ENCODE data around the gene PARD3.

The PARD3 gene

GRCh38 chr10:34203966-34204630, 611.0 kb downstream of the PARD3 start:
- Histone ChIP-seq H3K9ac (ENCODE audit: low read depth, low read length) (no peak overlapping the region), H3K79me2 (ENCODE audit: insufficient read depth, low read length) (no peaks in the 10 kb centered on the region), H3K4me3 (ENCODE audit: low read depth in 1 of 2, low read length in 2 of 2) (no peak overlapping the region), H3K4me1 (ENCODE audit: insufficient read depth, low read length) (peaks cover 10% of the 10 kb centered on the region), H3K9me3 (ENCODE audit: insufficient read depth, low read length, severe bottlenecking) (no peaks in the 10 kb centered on the region), H3K36me3 (ENCODE audit: insufficient read depth, low read length) (0 out of 2 replicates have a peak, but pooled peaks cover 2% of the 10 kb centered on the region), H4K20me1 (ENCODE audit: insufficient read depth, low read length) (no peaks in the 10 kb centered on the region), H2AFZ (ENCODE audit: low read depth, low read length) (no peak overlapping the region), H3K27ac (ENCODE audit: low read length) (no peak overlapping the region), H3K27me3 (ENCODE audit: insufficient read depth, low read length, poor library complexity) (no peaks in the 10 kb centered on the region), H3K4me2 (ENCODE audit: insufficient read depth, low read length) (no peak overlapping the region)
- DNase-seq, result no peak
- ATAC-seq (ENCODE audit: insufficient read depth, low read depth), result no peak
- TF ChIP-seq, protein P1, sequence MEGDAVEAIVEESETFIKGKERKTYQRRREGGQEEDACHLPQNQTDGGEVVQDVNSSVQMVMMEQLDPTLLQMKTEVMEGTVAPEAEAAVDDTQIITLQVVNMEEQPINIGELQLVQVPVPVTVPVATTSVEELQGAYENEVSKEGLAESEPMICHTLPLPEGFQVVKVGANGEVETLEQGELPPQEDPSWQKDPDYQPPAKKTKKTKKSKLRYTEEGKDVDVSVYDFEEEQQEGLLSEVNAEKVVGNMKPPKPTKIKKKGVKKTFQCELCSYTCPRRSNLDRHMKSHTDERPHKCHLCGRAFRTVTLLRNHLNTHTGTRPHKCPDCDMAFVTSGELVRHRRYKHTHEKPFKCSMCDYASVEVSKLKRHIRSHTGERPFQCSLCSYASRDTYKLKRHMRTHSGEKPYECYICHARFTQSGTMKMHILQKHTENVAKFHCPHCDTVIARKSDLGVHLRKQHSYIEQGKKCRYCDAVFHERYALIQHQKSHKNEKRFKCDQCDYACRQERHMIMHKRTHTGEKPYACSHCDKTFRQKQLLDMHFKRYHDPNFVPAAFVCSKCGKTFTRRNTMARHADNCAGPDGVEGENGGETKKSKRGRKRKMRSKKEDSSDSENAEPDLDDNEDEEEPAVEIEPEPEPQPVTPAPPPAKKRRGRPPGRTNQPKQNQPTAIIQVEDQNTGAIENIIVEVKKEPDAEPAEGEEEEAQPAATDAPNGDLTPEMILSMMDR (IDR thresholded peaks at IDR 0.05; ENCODE audit: borderline replicate concordance, extremely low read depth, low read length, poor library complexity, severe bottlenecking), result no peak
- no peak for TF ChIP-seq EZH2 (IDR thresholded peaks at IDR 0.05; ENCODE audit: borderline replicate concordance, low read depth, low read length, severe bottlenecking)

DNA sequence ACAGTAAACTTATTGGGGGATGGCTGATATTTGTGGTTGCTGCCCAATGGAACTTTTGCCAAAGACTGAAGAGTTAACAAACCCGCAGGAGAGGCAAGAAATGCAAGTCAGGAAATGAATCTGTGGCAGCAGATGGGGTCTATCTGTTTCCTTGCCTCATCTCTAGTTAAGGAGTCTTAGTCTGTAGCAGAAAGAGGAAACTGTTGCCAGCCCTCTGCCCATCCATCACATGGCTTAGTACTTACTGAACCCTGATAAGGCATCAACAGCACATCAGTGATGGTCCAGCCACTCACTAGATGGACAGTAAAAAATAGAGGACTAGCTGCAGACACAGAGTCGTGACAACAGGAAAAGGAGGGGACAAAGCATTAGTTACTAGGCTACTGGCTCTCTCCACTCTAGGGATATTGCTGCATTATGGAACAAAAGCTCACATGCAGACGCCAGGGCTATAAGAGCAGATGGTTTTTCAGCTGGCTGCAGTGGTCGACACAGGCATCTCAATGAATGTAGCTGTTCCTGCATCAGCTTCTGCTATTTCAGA, 614.7 kb downstream of the PARD3 start:
- DNase-seq (no peak), ATAC-seq (ENCODE audit: insufficient read depth, low read depth) (no peak)
- Histone ChIP-seq H4K20me1 (ENCODE audit: insufficient read depth, low read length) (no peaks in the 10 kb centered on the region), H3K9me3 (ENCODE audit: insufficient read depth, low read length, severe bottlenecking) (no peaks in the 10 kb centered on the region), H3K4me3 (ENCODE audit: low read depth in 1 of 2, low read length in 2 of 2) (no peak overlapping the region), H3K79me2 (ENCODE audit: insufficient read depth, low read length) (no peaks in the 10 kb centered on the region), H3K27ac (ENCODE audit: low read length) (no peak overlapping the region), H3K4me2 (ENCODE audit: insufficient read depth, low read length) (no peak overlapping the region), H2AFZ (ENCODE audit: low read depth, low read length) (no peak overlapping the region), H3K9ac (ENCODE audit: low read depth, low read length) (no peak overlapping the region), H3K4me1 (ENCODE audit: insufficient read depth, low read length) (no peaks in the 10 kb centered on the region), H3K36me3 (ENCODE audit: insufficient read depth, low read length) (no peaks in the 10 kb centered on the region), H3K27me3 (ENCODE audit: insufficient read depth, low read length, poor library complexity) (no peaks in the 10 kb centered on the region)
- TF ChIP-seq EZH2 (IDR thresholded peaks at IDR 0.05; ENCODE audit: borderline replicate concordance, low read depth, low read length, severe bottlenecking), result no peak
- TF ChIP-seq, protein P1 (IDR thresholded peaks at IDR 0.05; ENCODE audit: borderline replicate concordance, extremely low read depth, low read length, poor library complexity, severe bottlenecking), result no peak

GRCh38 chr10:34198953-34199352, 616.1 kb downstream of the PARD3 start:
- H4K20me1 ChIP-seq (ENCODE audit: insufficient read depth, low read length), result no peaks in the 10 kb centered on the region
- no peak overlapping the region for H3K9ac ChIP-seq (ENCODE audit: low read depth, low read length)
- H3K9me3 ChIP-seq (ENCODE audit: insufficient read depth, low read length, severe bottlenecking), result no peaks in the 10 kb centered on the region
- H3K4me1 ChIP-seq (ENCODE audit: insufficient read depth, low read length), result no peaks in the 10 kb centered on the region
- no peak overlapping the region for H3K4me2 ChIP-seq (ENCODE audit: insufficient read depth, low read length)
- no peak overlapping the region for H2AFZ ChIP-seq (ENCODE audit: low read depth, low read length)
- TF ChIP-seq EZH2 (IDR thresholded peaks at IDR 0.05; ENCODE audit: borderline replicate concordance, low read depth, low read length, severe bottlenecking), result no peak
- TF ChIP-seq, protein P1 (IDR thresholded peaks at IDR 0.05; ENCODE audit: borderline replicate concordance, extremely low read depth, low read length, poor library complexity, severe bottlenecking), result no peak
- H3K36me3 ChIP-seq (ENCODE audit: insufficient read depth, low read length), result no peaks in the 10 kb centered on the region
- no peak overlapping the region for H3K4me3 ChIP-seq (ENCODE audit: low read depth in 1 of 2, low read length in 2 of 2)
- H3K79me2 ChIP-seq (ENCODE audit: insufficient read depth, low read length), result no peaks in the 10 kb centered on the region
- no peaks in the 10 kb centered on the region for H3K27me3 ChIP-seq (ENCODE audit: insufficient read depth, low read length, poor library complexity)
- ATAC-seq (ENCODE audit: insufficient read depth, low read depth), result no peak
- H3K27ac ChIP-seq (ENCODE audit: low read length), result no peak overlapping the region
- DNase-seq, result no peak
